Gastroesophageal sphincter (tissue), 4 donors: ENCODE measurements around the gene ACAD11. TPM values are rescaled to one million over a fixed set of nuclear protein-coding genes. Genes with fewer than 3 reads are reported as not detected.

Experiments used
- ATAC-seq: fragments of 150-250 bp; one replicate; pipeline ENCODE4 v1.9.1; 2016; ENCODE audit warnings: mild to moderate bottlenecking, moderate library complexity
- H3K27ac ChIP-seq, 4 donors: fragments of 200-600 bp; sonication (generic) in 3 of 4; 1 replicate in 3 of 4; 2 replicates in 1 of 4; pipeline ENCODE4 v1.5.1; 2016 to 2019
- H3K27me3 ChIP-seq: fragments of 200-600 bp; sonication (generic); one replicate; pipeline ENCODE4 v1.5.1; 2019
- H3K36me3 ChIP-seq, 2 donors: fragments of 200-600 bp; sonication (generic); one replicate each; pipeline ENCODE4 v1.5.1; 2019; ENCODE audit warnings: control low read depth in 1 of 2
- H3K4me1 ChIP-seq, 3 donors: fragments of 200-600 bp; sonication (generic); 1 replicate in 2 of 3; 2 replicates in 1 of 3; pipeline ENCODE4 v1.5.1; 2016 to 2019; ENCODE audit warnings: control low read depth in 2 of 3
- H3K4me3 ChIP-seq, 2 donors: fragments of 200-600 bp; sonication (generic); one replicate each; pipeline ENCODE4 v1.5.1; 2019; ENCODE audit warnings: mild to moderate bottlenecking in 1 of 2, moderate library complexity in 1 of 2
- H3K9me3 ChIP-seq, 3 donors: fragments of 200-600 bp; sonication (generic); one replicate each; pipeline ENCODE4 v1.5.1; 2017 to 2019; ENCODE audit warnings: control low read depth in 2 of 3
- CTCF ChIP-seq, 4 experiments: fragments of 200-600 bp in 2 of 4; fragments of 450-650 bp in 2 of 4; sonication (generic) in 1 of 4; IDR thresholded peaks; one replicate each; pipeline ENCODE4 v1.5.1; 2017 to 2019; ENCODE audit warnings: antibody characterized with exemption in 4 of 4, mild to moderate bottlenecking in 2 of 4, moderate library complexity in 2 of 4
- EP300 ChIP-seq: sonication (generic); formaldehyde crosslinking; IDR thresholded peaks from one replicate; pipeline ENCODE4 v1.6.1; 2017; ENCODE audit warnings: antibody characterized with exemption, mild to moderate bottlenecking
- POLR2A ChIP-seq, 2 donors: fragments of 450-650 bp; IDR thresholded peaks; one replicate each; pipeline ENCODE4 v1.6.1; 2017; ENCODE audit warnings: antibody characterized with exemption in 2 of 2, mild to moderate bottlenecking in 2 of 2, moderate library complexity in 1 of 2
- POLR2AphosphoS5 ChIP-seq: sonication (generic); formaldehyde crosslinking; IDR thresholded peaks from one replicate; pipeline ENCODE4 v1.6.1; 2017; ENCODE audit warnings: antibody characterized with exemption
- WGBS, 2 donors: methylation state at CpG; one replicate each; pipeline ENCODE4 v1.1.5; 2018; ENCODE audit warnings: low coverage in 1 of 2; 5-methylcytosine and 5-hydroxymethylcytosine counted together
- total RNA-seq, 4 donors: library from RNA; depleted of rRNA; stranded (reverse); fragments of >200 nt; gene quantifications; one replicate each; pipeline ENCODE4 v1.1.0, GENCODE V29; 2016

The ACAD11 gene
- total RNA-seq, 4 donors from 2014 or later = 9.7 to 44.2 (median 21.1) TPM

- no peak overlapping the region for H3K27ac ChIP-seq
- H3K4me1 ChIP-seq = no peaks in the 10 kb centered on the region
- H3K4me3 ChIP-seq = no peak overlapping the region
- H3K9me3 ChIP-seq = no peaks in the 10 kb centered on the region
- H3K36me3 ChIP-seq = peaks cover 11 to 91% of the 10 kb centered on the region in 2 donors
- no peak for ATAC-seq
- TF ChIP-seq POLR2A (IDR thresholded peaks at IDR 0.05) = no peak
- no peak for TF ChIP-seq CTCF (IDR thresholded peaks at IDR 0.05)
- TF ChIP-seq POLR2AphosphoS5 = no peak
- TF ChIP-seq EP300 = no peak
- no peaks in the 10 kb centered on the region for H3K27me3 ChIP-seq
- 64 to 91% methylated on average over 5 of the region's 5 CpGs for WGBS, 2 donors
Measured at GRCh38 chr3:132521901-132522300, 137.7 kb downstream of the ACAD11 start.

- Histone ChIP-seq H3K4me3 (no peak overlapping the region), H3K36me3 (peaks cover 5 to 91% of the 10 kb centered on the region in 2 donors), H3K27ac (no peak overlapping the region), H3K27me3 (no peaks in the 10 kb centered on the region), H3K4me1 (no peaks in the 10 kb centered on the region), H3K9me3 (no peaks in the 10 kb centered on the region)
- TF ChIP-seq CTCF (IDR thresholded peaks at IDR 0.05) (no peak), POLR2AphosphoS5 (no peak), POLR2A (IDR thresholded peaks at IDR 0.05) (no peak)
- ATAC-seq = no peak
- 98 to 100% methylated on average over 2 to 5 of the region's 5 CpGs for WGBS, 2 donors
Measured at GRCh38 chr3:132519914-132520313, 139.7 kb downstream of the ACAD11 start.

GRCh38 chr3:132517311-132517710 lies 142.3 kb downstream of the ACAD11 start:
- Histone ChIP-seq H3K4me3 (no peak overlapping the region), H3K36me3 (peaks cover 0 to 91% of the 10 kb centered on the region in 2 donors)
- ATAC-seq = no peak

GRCh38 chr3:132513057-132513456 lies 146.6 kb downstream of the ACAD11 start:
- 93% methylated on average over 5 of the region's 5 CpGs for WGBS, 2 donors
- TF ChIP-seq CTCF (IDR thresholded peaks at IDR 0.05) (no peak), POLR2A (IDR thresholded peaks at IDR 0.05) (no peak), POLR2AphosphoS5 (no peak), EP300 (no peak)
- H3K9me3 ChIP-seq = no peaks in the 10 kb centered on the region
- no peak for ATAC-seq
- no peak overlapping the region for H3K27ac ChIP-seq
- H3K27me3 ChIP-seq = no peaks in the 10 kb centered on the region
- no peaks in the 10 kb centered on the region for H3K4me1 ChIP-seq
- H3K36me3 ChIP-seq = peaks cover 0 to 98% of the 10 kb centered on the region in 2 donors
- H3K4me3 ChIP-seq = no peak overlapping the region

More at GRCh38 chr3:132517311-132517710, 142.3 kb downstream of the ACAD11 start:
- TF ChIP-seq POLR2AphosphoS5 = no peak
- TF ChIP-seq POLR2A (IDR thresholded peaks at IDR 0.05) = no peak
- TF ChIP-seq CTCF (IDR thresholded peaks at IDR 0.05) = no peak
- TF ChIP-seq EP300 = no peak
- Histone ChIP-seq H3K9me3 (no peaks in the 10 kb centered on the region), H3K27me3 (no peaks in the 10 kb centered on the region), H3K27ac (no peak overlapping the region), H3K4me1 (no peaks in the 10 kb centered on the region)
- WGBS, 2 donors = 93 to 94% methylated on average over 1 to 2 of the region's 2 CpGs

GRCh38 chr3:132509506-132509905 lies 150.1 kb downstream of the ACAD11 start:
- H3K4me3 ChIP-seq = no peak overlapping the region
- H3K27me3 ChIP-seq = no peaks in the 10 kb centered on the region
- H3K9me3 ChIP-seq = no peaks in the 10 kb centered on the region
- no peak for TF ChIP-seq POLR2AphosphoS5
- no peak for TF ChIP-seq EP300
- no peak for TF ChIP-seq POLR2A (IDR thresholded peaks at IDR 0.05)
- no peak for TF ChIP-seq CTCF (IDR thresholded peaks at IDR 0.05)
- no peaks in the 10 kb centered on the region for H3K4me1 ChIP-seq
- H3K27ac ChIP-seq = no peak overlapping the region
- ATAC-seq = no peak
- H3K36me3 ChIP-seq = peaks cover 5 to 97% of the 10 kb centered on the region in 2 donors
- WGBS, 2 donors = 100% methylated on average over 1 of the region's 1 CpG
